ENCODE results near the gene PTRH1.

Gene PTRH1

DNA sequence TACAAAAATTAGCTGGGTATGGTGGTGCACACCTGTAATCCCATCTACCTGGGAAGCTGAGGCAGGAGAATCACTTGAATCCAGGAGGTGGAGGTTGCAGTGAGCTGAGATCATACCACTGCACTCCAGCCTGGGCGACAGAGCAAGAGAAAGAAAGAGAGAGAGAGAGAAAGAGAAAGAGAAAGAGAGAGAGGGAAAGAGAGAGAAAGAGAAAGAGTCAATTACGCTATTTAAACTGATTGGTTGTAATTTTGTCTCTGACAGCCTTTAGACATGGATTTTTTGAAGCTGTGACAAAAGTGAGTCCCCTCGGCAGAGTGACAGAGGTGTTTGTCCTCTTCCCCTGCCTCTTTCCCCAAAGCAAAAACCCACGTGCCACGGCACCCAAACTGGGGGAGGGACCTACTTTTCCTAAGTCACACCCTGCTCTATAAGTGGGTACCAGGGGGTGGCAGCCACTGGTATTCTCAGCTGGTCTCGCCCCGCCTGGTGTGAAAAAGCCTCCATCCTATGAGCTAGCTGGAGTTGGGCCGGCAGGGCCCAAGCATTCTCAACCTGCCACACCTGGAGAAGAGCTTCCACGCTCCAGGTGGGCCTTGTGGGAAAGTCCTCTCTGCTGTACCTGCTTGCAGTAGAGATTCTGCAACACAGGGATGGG, 12.0 kb downstream of the PTRH1 start:
- no peak overlapping the region for H3K4me3 ChIP-seq (ENCODE audit: low read depth, low read length)
- TF ChIP-seq CTCF (IDR thresholded peaks at IDR 0.05; ENCODE audit: low read depth, low read length, missing control alignments): no peak
- no peak for DNase-seq (ENCODE audit: low read depth)

- DNase-seq (ENCODE audit: low read depth): no peak
- TF ChIP-seq CTCF (IDR thresholded peaks at IDR 0.05; ENCODE audit: low read depth, low read length, missing control alignments): no peak
These were observed 14.7 kb downstream of the PTRH1 start for GRCh38 chr9:127700594-127701255.

DNA sequence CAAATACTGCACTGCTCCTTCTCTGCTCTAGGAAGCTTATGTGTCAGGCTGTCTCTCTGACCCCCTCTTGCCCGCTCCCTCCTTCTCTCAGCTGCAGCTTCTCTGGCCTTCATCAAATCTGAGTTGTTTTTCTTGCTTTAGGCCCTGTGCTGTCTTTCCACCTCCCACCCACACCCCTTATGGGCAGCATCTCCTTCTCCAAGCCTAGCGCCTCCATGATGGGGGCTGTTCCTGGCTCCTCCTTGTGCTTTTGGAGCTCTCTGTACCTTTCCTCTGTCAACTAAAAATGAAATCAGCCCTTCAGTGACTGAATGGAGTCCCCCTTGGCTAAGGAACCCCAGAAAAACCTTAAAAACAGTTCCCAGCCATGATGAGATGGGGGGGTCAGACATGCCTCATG, 15.3 kb downstream of the PTRH1 start:
- no peak overlapping the region for H3K4me3 ChIP-seq (ENCODE audit: low read depth, low read length)
- TF ChIP-seq CTCF (IDR thresholded peaks at IDR 0.05; ENCODE audit: low read depth, low read length, missing control alignments): no peak
- no peak for DNase-seq (ENCODE audit: low read depth)

More at GRCh38 chr9:127700594-127701255, 14.7 kb downstream of the PTRH1 start:
- no peak overlapping the region for H3K4me3 ChIP-seq (ENCODE audit: low read depth, low read length)

DNA sequence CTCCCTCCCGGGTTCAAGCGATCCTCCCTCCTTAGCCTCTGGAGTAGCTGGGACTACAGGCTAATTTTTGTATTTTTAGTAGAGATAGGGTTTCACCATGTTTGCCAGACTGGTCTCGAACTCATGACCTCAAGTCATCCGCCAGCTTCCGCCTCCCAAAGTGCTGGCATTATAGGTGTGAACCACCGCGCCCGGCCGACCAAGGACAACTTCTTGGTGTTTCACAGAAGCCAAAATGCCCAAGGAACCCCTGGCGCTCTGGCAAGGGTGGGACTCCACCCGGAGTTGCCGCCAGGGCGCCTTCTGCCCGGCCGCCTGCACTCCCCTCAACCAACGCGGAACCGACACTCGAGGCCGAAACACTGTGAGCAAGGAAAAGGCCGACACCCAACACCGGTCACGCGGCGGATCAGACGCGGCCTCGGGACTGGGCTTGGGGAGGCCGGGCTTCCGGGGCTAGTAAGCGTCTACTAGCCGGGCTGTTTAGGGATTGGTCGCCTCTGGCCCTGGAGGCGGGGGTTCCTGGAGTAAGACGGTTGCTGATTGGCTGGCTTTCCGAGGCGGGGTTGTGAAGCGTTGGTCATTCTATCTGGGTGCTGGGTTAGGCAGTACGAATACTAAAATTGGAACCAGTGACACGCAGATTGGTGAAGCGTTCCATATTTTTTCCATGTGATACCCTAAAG, 16.3 kb downstream of the PTRH1 start:
- H3K4me3 ChIP-seq (ENCODE audit: low read depth, low read length): peak overlapping the region; percentile 39
- no peak for TF ChIP-seq CTCF (IDR thresholded peaks at IDR 0.05; ENCODE audit: low read depth, low read length, missing control alignments)
- DNase-seq (ENCODE audit: low read depth): peak; percentile 84

- no peak for DNase-seq (ENCODE audit: low read depth)
- H3K4me3 ChIP-seq (ENCODE audit: low read depth, low read length): no peak overlapping the region
- no peak for TF ChIP-seq CTCF (IDR thresholded peaks at IDR 0.05; ENCODE audit: low read depth, low read length, missing control alignments)
These were observed 17.1 kb downstream of the PTRH1 start for GRCh38 chr9:127698386-127698785.

GRCh38 chr9:127697575-127697974, 17.9 kb downstream of the PTRH1 start:
- no peak for TF ChIP-seq CTCF (IDR thresholded peaks at IDR 0.05; ENCODE audit: low read depth, low read length, missing control alignments)
- no peak overlapping the region for H3K4me3 ChIP-seq (ENCODE audit: low read depth, low read length)
- no peak for DNase-seq (ENCODE audit: low read depth)

Measured in GM12864 (cell line).